UCSD-AML1 (cell line): ENCODE results near the gene PERM1.
"Not testable (repeated sequence)": the region's sequence is repeated elsewhere in the genome, so short reads cannot be mapped to it uniquely, and the experiment has no call there.

Source experiments
- DNase-seq: peaks from one replicate; lab custom pipeline; 2025; ENCODE audit not compliant: unreplicated experiment; lab: John Stamatoyannopoulos, UW

PERM1 gene

DNA sequence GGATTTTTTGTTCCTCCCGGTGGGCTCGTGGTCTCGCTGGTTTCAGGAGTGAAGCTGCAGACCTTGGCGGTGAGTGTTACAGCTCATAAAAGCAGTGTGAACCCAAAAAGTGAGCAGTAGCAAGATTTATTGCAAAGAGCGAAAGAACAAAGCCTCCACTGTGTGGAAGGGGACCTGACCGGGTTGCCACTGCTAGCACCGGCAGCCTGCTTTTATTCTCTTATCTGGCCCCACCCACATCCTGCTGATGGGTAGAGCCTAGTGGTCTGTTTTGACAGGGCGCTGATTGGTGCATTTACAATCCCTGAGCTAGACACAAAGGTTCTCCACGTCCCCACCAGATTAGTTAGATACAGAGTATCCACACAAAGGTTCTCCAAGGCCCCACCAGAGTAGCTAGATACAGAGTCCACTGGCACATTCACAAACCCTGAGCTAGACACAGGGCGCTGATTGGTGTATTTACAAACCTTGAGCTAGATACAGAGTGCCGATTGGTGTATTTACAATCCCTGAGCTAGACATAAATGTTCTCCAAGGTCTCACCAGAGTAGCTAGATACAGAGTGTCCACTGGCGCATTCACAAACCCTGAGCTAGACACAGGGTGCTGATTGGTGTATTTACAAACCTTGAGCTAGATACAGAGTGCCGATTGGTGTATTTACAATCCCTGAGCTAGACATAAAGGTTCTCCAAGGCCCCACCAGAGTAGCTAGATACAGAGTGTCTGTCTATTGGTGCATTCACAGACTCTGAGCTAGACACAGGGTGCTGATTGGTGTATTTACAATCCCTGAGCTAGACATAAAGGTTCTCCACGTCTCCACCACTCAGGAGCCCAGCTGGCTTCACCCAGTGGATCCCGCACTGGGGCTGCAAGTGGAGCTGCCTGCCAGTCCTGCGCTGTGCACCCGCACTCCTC, 35.8 kb upstream of the PERM1 start:
- not testable (repeated sequence) for DNase-seq

DNA sequence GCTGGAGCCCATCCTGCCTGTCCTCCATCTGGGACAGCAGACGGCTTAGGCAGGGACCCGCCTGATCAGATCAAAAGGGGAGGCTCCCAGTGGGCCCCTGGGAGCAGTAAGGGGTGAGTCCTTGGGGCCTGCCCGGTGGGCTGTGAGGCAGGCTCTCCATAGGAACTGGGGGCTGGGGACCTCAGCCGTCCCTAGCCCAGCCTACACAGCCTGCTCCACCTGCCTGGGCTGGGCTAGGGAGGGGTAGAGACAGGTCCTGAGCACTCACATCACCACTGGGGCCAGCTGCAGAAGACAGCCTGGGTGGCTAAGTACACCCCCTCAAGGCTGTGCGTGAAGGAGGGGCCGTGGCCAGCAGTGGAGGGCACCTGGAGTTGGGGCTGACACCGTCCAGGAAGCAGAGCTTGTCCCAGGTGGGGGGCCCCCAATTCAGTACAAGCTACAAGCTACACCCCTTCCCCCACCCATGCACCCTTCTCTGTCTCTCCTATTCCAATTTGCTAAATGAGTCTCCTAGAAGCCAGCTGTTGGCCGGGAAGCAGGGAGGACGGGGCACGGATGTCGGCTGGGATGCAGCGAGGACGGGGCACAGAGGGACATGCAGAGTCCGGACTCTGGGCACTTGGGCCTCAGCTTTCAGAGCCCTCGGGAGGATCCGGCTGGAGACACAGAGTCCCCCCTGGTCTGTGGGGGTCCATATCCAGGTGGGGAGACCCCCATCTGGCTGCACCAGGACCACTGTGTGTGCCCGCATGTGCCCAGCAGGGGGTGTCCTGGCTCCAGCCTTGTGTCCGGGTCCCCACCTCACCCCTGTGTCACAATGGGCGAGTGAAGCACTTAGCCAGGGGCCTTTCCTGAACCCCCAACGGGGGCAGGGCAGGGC, 33.1 kb upstream of the PERM1 start:
- peak; percentile 59 for DNase-seq

DNA sequence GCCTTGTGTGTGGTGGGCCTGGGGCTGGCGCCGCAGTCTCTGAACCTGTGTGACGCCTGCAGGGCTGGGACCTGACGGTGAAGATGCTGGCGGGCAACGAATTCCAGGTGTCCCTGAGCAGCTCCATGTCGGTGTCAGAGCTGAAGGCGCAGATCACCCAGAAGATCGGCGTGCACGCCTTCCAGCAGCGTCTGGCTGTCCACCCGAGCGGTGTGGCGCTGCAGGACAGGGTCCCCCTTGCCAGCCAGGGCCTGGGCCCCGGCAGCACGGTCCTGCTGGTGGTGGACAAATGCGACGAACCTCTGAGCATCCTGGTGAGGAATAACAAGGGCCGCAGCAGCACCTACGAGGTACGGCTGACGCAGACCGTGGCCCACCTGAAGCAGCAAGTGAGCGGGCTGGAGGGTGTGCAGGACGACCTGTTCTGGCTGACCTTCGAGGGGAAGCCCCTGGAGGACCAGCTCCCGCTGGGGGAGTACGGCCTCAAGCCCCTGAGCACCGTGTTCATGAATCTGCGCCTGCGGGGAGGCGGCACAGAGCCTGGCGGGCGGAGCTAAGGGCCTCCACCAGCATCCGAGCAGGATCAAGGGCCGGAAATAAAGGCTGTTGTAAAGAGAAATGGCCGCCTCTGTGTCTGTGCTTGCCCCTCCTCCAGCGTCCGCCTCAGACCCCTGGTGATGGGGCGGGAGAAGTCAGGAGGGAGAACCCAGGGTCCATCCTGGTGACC, 32.2 kb upstream of the PERM1 start:
- peak; percentile 68 for DNase-seq

DNA sequence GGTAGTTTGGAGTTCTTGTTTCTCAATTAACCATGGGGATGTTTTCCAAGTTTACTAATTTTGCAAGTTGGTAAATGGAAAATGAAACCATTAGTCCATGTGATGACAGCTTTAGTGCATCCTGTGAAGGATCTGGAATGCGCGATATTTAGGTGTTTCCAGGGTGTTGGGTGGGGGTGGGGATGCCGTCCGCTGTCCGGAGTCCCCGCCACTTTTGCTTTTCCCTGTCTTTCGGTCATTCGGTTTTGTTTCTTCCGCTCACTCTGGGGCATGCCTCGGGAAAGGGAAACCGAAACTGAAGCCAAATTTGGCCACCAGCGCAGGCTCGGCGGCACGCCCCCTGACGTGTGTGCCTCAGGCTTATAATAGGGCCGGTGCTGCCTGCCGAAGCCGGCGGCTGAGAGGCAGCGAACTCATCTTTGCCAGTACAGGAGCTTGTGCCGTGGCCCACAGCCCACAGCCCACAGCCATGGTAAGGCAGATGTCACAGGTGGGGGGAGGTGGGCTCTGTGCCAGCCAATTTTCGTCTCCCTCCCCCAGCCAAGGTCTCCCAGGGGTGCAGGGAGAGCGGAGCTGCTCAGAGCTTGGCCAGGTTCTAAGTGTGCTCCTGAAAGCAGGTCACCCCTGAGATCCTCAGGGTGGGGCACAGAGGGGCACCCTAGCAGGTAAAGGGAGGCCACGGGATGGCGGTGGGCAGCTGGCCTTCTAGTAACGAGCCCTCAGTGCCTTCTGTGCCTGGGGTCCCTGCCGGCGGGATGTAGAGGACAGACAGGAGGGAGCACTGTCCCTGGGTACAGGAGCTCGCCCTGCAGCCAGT, 31.4 kb upstream of the PERM1 start, which contains the start of gene ISG15:
Gene ISG15, plus strand, starts transcription at position 393 of the 817 bp plus-strand sequence. Its CDS starts 77 bp downstream, at position 470.
- peak; percentile 92 for DNase-seq

DNA sequence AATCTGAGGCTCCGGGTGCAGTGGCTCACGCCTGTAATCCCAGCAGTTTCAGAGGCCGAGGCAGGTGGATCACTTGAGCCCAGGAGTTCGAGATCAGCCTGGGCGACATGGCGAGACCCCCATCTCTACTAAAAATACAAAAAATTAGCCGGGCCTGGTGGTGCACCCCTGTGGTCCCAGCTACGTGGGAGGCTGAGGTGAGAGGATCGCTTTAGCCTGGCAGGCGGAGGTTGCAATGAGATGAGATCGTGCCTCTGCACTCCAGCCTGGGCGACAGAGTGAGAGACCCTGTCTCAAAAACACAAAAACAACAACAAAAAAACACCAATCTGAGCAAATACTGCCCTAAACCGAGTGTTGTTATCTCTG, 30.8 kb upstream of the PERM1 start:
- DNase-seq = not testable (repeated sequence)

DNA sequence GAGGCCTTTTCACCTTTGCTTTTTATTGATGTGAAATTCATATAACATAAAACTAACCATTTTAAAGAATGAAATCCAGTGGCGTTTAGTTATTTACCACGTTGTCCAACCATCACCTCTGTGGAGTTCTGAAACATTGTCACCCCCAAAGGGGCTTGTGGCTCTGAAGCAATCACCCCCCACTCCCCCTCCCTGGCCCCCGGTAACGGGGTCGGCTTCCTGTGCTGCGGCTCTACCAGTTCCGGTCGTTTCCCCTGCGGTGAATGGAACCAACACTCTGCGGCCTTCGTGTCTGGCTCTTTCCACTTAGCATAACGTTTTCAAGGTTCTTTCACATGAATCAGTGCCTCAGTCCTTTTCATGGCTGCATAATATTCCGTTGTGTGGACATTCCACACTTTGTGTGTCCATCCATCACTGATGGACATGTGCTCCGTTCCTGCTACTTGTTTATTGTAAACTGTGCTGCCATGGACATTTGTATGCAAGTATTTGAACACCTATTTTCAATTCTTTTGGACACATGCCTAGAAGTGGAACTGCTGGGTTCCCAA, 29.6 kb upstream of the PERM1 start:
- DNase-seq = no peak

DNA sequence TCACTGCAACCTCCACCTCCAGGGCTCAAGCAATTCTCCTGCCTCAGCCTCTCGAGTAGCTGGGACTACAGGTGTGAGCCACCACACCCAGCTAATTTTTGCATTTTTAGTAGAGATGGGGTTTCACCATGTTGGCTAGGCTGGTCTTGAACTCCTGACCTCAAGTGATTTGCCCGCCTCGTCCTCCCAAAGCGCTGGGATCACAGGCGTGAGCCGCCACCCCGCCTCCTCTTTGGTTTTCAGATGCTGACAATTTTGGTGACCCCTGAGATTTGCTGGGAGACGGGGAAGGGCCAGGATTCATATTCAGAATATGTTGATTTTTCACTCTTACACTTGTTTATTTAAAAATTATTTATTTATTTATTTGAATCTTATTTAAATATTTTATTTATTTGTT, 28.2 kb upstream of the PERM1 start:
- DNase-seq = not testable (repeated sequence)

DNA sequence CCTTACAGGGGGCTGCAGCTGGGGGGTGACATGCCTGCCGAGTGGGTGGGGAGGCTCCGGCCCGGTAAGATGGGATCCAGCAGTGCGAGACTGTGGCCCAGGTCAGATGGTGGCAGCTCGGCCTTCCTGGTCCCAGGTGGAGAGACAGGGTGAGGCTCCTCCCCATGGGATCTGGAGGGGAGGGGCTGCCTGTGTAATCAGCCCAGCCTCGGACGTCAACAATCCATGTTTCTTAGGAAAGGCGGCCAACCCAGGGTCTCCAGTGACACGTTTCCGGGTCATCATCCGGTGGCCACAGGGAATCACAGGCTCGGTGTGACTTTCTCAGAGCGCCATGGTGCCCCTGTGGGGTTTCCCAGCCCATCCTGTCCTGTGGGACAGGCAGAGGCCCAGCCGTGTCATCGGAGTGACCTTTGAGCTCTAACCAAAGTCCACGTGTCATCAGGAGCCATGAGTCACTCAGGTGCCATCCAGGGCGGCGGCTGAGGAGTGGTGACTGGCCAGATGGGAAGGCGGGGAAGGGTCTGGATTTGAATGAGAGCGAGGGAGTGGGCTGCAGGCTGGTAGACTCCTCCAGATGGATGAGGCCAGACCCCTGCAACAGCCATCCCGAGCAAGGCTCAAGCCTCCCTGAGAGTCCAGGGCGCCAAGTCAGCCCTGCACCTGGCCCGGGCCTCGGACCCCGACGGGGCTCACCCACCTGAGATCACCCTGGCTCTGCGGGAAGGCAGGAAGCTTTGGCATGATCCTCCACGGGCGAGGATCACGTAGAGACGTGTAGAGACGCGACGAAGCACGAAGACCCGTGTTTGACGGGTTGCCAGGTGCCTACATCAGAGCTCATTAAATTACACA, 24.6 kb upstream of the PERM1 start:
- no peak for DNase-seq

DNA sequence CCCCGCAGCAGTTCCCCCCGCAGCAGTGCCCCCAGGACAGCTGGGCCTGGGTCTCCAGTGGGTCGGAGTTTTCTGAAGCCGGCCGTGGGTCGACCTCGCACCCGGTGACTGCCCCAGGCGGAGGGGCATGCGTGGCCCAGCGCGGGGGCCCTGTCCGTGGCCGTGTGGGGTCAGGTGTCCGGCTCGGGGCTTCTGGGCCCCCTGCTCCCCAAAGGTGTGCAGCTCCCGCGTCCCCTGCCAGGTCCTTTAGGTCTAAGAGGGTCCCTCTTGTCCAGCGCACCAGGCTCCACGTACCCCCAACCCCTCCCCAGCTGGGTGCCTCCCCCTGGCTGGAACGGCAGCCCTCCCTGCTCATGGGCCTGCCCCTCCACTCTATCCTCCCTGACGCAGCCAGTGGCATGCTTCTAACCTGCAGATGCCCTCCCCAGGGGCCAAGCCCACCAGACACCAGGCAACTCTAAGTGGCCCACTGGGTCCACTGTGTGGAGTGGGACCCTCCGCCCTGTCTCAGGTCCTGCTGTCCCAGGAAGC, 23.9 kb upstream of the PERM1 start:
- DNase-seq = no peak

DNA sequence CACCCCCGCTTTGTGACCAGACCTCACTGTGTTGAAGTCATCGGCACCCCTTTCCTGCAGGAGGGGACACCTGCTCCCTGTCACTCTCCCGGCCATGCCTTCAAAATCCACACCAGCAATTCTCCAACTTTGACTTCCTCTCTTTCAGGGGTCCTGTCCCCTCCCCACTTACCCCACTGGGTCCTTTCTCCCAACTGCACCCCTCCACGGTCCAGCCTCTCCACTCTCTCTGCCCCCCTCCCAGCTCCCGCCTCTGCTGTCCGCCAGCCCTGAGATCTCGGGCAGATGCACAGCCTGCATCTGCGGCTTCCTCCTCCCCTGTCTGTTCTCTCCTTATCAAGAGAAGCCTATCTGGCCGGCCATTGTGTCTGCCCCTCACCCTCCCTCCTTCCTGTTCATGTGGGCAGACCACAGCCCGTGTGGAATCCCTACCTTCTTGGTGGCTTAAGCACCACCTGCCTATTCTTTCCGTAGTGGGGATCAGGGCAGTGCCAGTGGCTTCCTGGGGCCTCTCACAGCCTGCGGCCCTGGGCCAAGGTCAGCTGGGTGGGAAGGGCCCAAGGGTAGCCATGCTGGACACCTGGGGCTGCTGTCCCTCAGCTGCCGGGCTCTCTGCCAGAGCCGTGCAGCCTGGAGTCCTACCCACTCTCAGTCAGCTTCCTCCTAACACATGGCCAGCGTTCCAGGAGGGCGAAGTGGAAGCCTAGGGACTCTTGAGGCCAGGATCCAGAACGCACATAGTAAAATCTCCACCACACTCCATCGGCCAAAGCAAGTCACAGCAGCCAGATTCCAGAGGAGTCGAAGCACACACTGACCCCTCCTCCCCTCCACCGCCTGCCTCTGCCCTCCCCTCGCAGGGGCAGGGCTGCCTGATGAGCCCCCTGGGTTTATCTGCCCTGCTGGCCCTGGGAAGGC, 23.1 kb upstream of the PERM1 start:
- peak; percentile 66 for DNase-seq

DNA sequence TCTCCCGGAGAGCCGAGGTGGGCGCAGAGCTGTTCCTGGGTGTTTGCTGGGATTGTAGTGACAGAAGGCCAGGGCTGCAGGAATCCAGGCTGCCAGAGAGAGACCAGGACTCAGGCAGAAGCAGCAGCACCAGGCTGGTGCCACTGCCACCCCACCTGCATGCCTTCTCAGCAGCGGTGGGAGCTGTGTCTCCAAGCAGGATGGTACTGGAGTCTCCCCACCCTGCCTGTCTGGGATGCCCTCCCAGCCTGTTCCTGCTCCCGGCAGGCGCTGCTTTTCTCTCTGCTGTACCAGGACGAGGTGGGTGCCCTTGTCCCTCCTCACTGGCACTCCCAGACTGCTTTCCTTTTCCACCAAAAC, 22.5 kb upstream of the PERM1 start:
- no peak for DNase-seq

DNA sequence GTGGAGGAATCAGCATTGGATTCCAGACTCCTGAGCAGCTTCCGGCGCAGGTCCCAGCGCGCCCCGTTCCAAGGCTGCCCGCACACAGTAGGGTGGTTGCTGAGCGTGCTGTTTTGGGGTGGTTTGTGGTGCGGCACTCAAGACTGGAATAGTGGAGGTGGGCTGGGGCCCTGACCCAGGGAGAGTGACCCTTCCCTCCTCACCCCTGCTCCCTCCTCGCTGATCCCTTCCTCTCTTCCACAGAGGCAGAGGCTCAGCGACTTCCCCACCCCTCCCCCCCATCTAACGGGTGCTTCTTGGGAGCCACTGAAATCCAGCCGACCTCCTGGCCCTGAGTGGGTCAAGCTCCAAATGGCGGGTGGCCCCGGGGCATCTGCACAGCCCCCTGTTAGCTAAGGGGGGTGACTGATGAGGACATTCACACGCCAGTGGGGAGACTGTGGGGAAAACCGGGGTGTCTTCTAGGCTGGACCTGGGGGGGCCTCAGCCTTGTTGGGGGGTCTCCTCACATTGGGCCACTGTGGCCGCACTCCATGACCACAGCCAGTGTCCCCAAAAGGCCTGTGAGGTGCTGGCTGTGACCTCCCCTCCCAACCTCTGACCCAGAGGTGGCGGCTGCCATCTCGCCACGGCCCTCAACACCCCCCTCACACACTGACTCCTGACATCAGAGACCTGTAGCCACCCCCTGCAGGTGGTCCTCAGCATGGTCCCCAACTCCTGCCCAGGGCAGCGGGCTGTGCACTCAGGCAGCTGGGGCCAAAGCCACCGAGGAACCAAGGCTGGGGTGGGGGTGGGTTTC, 21.9 kb upstream of the PERM1 start:
- DNase-seq = no peak

DNA sequence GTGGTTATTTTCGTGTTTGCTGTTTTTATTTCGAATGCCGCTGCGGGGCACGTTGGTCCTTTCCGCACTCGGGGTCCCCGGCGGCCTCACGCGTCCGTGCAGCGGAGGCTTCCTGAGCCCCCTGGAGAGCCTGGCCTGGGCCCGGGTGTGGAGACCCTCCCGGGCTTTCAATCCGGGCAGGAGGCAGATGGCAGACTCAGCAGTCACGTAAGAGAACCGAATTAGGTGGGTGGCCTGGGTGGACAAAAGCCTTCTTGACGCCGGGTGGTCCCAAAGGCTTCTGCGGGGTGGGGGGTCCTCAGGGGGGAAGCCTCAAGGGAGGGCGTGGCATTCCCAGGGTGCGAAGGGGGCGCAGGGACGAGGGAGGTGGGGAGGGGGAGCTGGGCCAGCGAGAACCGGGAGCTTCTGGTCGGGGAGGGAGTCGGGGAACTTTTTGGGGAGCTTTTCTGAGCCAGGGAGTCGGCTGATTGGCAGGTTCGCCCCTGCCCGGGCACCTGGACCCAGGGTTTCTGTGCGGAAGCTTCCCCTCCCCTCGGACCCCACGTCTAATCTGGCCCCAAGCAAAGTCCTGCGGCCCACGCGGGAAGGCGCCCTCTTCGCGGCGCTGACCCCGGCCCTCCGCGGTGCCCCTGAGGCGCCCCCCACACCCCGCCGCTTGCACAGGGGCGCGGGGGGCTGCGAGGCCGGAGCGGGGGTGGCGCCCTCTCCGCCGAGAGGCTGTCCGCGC, 19.3 kb upstream of the PERM1 start:
- DNase-seq = no peak

DNA sequence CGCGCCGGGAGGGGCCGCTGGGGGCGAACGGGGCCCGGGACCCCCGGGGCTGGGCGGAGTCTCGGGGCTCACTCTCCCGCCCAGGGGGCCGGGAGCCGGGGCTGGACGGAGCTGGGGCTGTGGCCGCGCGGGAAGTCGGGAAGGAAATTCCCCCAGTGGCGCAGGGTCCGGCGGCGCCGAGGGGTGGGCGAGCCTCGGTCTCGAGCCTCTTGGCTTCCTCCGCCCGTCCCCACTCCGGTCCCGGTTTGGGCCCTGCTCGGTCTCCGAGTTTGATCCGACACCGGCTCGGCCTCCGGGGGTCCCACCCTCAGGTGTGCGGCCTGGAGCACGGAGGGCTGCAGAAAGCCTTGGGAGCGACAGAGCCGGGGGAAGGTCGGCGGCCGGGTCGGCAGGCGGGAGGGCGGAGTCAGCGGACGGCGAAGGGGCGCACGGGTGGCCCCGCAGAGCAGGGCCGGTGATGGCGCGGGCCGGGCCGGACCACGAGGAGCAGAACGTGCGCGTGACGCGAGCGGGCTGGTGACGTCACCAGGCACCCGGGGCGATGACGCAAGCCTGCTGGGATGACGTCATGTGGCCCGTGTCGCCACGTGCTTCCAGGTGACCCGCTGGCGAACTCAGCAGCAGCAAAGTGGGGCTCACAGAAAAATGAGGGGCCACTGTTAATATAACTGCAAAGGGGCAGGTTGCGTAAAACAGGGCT, 18.6 kb upstream of the PERM1 start:
- DNase-seq = peak; percentile 74

DNA sequence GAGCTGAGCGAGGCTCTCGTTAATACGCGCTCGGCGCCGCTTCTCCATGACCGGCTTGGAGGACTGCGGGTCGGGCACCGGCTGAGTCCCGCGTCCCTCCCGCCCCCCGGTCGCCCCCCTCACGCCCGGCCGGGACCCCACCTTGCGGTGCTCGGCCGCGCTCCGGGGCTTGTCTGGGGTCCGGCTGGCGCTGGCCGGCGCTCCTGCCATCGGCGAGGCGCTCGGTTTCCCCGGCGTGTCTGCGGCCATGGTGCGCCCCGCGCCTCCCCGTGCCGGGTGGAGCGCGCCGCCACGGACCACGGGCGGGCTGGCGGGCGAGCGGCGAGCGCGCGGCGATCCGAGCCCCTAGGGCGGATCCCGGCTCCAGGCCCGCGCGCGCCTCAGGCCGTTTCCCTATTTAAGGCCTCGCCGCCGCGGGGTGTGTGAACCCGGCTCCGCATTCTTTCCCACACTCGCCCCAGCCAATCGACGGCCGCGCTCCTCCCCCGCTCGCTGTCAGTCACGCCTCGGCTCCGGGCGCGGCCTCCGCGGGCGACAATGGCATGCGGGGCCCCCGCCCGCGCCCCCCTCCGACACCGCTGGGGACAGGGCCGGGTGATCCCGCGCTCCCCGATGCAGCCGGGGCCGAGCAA, 17.9 kb upstream of the PERM1 start, which contains the start of gene HES4:
Gene HES4, minus strand, starts transcription at position 373 of the 632 bp plus-strand sequence. Its CDS starts 124 bp downstream, at position 249.
- DNase-seq = peak; percentile 81
